ENCODE measurements around the gene PDE11A. TPM values are rescaled to one million over a fixed set of nuclear protein-coding genes. Genes with fewer than 3 reads are reported as not detected.

Gene PDE11A
- total RNA-seq, 1 experiment from 2014 or later: 0.43 TPM

GRCh38 chr2:177689623-177690022 lies 383.0 kb downstream of the PDE11A start:
- H3K36me3 ChIP-seq: no peaks in the 10 kb centered on the region
- DNase-seq: no peak
- H3K27me3 ChIP-seq: no peaks in the 10 kb centered on the region
- no peak overlapping the region for H3K27ac ChIP-seq
- H3K4me1 ChIP-seq: no peaks in the 10 kb centered on the region
- H3K9me3 ChIP-seq (replicated peaks): no peaks in the 10 kb centered on the region
- H3K4me3 ChIP-seq: no peak overlapping the region

DNA sequence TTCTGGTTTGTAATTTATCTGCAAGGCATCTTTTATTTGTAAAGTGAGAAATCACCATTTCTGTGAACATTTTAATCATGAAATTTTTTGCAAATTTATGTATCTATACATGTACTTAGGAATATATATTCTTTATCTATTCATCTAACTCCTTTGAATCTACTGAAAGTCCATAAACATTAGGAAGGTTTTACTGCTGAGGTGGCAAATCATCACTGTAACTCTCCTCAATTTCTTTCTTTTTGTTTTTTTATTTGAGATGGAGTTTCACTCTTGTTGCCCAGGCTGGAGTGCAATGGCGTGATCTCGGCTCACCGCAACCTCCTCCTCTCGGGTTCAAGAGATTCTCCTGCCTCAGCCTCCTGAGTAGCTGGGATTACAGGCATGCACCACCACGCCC lies 383.7 kb downstream of the PDE11A start:
- no peaks in the 10 kb centered on the region for H3K36me3 ChIP-seq
- H3K4me1 ChIP-seq: no peaks in the 10 kb centered on the region
- no peak overlapping the region for H3K27ac ChIP-seq
- no peaks in the 10 kb centered on the region for H3K9me3 ChIP-seq (replicated peaks)
- H3K27me3 ChIP-seq: no peaks in the 10 kb centered on the region
- H3K4me3 ChIP-seq: no peak overlapping the region
- no peak for DNase-seq

GRCh38 chr2:177683661-177684069 lies 388.9 kb downstream of the PDE11A start:
- H3K36me3 ChIP-seq: no peaks in the 10 kb centered on the region
- H3K4me1 ChIP-seq: 0 out of 2 replicates have a peak, but pooled peaks cover 4% of the 10 kb centered on the region
- H3K27me3 ChIP-seq: no peaks in the 10 kb centered on the region
- H3K4me3 ChIP-seq: no peak overlapping the region
- no peaks in the 10 kb centered on the region for H3K9me3 ChIP-seq (replicated peaks)
- no peak overlapping the region for H3K27ac ChIP-seq
- DNase-seq: no peak

DNA sequence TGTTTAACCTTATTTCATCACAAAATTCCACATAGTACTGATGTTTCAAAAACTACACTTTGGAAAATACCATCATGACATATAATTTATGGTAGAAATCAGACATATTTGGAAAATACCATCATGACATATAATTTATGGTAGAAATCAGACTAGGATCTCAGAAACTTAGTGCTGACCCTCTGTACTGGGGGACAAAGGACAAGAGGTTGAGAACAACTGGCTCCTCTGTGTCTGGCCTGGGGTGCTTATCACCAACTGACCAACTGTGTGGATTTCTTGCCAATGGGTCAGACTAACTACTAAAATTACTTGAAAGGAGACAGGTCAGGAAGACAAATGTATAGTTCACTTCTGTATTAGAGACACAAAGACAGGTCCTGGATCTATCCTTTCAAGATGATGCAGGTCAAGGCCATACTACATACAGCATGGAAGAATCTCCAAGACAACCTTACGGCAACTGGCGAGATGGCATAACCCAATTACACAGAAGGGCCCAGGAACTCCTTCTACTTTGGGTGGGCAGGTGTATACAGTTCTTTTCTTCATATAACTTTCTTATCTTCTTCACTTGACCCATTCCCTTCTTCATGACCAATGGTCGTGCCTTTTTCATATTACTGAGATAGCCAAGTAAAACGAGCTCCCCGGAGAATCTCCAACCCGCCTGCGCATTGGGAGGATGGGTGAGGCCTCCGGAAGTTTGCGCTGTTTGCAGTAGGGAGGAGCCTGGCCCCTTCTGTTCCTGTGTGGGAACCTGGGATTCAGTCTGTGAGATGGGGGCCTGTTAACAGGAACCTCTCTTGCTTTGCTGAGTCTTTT lies 389.5 kb downstream of the PDE11A start:
- Histone ChIP-seq H3K27ac (no peak overlapping the region), H3K4me1 (0 out of 2 replicates have a peak, but pooled peaks cover 4% of the 10 kb centered on the region), H3K9me3 (replicated peaks) (no peaks in the 10 kb centered on the region), H3K27me3 (no peaks in the 10 kb centered on the region), H3K4me3 (no peak overlapping the region), H3K36me3 (no peaks in the 10 kb centered on the region)
- DNase-seq: no peak

GRCh38 chr2:177682006-177682405 lies 390.6 kb downstream of the PDE11A start:
- Histone ChIP-seq H3K4me3 (no peak overlapping the region), H3K9me3 (replicated peaks) (no peaks in the 10 kb centered on the region), H3K27ac (no peak overlapping the region), H3K27me3 (no peaks in the 10 kb centered on the region), H3K4me1 (0 out of 2 replicates have a peak, but pooled peaks cover 4% of the 10 kb centered on the region), H3K36me3 (no peaks in the 10 kb centered on the region)
- no peak for DNase-seq

DNA sequence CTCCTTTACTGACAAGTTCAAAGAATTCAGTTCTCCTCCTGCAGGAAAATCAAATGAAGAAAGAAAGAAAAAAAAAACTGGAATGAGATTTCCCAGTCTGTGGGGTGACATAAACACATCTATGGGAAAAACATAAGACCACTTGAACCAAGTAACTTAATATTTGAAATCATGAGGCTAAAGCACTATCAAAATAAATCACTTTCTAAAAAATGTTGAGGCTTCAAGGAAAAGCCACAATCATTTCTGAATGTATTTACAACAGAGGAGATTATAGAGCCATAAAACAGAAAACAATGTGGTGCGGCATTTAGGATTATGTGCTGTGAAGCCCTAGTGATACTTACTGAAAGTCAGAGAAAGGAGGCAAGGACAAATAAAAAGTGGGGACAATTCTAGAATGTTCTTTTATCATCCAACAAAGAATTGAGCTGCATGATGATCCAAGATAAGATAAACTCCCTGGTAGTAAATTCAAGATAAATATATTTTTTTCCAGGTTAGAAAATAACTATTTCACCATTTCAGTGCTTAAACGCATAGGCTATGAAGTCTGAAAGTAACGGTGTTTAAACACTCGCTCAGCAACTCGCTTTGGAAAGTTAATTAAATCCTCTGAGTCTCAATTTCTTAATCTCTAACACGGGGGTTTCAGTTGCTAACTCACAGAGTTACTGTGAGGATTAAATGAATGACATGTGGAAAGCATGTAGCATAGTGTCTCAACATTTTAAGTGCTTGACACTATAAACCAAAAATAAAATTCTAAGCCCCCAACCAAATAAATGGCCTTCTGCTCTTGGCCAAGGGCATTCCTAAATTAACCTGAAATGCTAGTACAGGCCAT lies 391.5 kb downstream of the PDE11A start:
- H3K36me3 ChIP-seq: no peaks in the 10 kb centered on the region
- DNase-seq: no peak
- peaks cover 4% of the 10 kb centered on the region for H3K4me1 ChIP-seq
- no peak overlapping the region for H3K4me3 ChIP-seq
- no peaks in the 10 kb centered on the region for H3K9me3 ChIP-seq (replicated peaks)
- H3K27ac ChIP-seq: no peak overlapping the region
- no peaks in the 10 kb centered on the region for H3K27me3 ChIP-seq

DNA sequence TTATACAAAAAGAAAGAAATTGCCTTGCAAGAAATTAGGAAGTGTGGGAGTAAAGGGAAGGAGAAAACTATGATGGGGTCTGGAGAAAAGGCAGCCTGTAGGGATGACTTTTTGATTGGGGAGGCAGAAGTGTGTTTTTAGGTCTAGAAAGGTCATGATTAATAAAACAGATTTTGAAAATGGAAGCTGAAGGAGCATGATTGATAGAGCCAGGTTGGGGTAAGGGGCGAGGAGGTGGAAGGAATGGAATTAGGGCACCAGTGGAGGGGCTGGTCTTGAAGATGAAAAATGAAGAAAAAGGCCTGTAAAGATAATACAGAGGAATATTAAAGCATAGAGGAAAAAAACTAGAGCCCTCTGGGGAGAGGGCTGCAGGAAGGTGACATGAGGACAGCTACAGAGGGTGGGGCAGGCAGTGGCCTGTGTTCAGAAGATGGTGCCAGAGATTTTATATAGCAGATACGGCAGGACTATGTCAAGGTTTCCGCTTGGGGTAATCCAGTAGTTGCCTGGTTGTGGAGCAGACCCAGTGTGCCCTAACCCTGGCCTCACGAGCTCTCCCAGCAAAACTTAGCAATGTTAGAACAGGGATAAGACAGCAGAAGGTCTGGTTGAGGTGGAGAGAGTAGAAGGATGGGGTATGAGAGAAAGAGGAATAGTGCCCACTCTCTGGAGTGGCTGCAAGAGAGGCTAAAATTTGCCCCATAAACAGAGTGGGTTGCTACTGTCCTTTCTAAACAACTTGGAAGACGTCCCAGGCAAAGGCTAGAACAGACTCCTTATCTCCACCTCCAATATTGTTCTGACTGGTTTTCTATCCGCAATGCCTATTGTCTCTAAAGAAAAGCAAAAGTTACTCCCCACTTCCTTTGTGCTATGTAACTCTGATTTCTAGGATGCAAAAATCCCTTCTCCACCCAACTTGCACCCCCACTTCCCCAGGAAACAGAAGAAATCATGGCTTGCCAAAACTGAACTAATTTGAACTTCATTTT lies 392.7 kb downstream of the PDE11A start:
- H3K4me3 ChIP-seq: no peak overlapping the region
- no peaks in the 10 kb centered on the region for H3K36me3 ChIP-seq
- no peak for DNase-seq
- H3K27me3 ChIP-seq: no peaks in the 10 kb centered on the region
- no peak overlapping the region for H3K27ac ChIP-seq
- H3K4me1 ChIP-seq: peaks cover 14% of the 10 kb centered on the region
- H3K9me3 ChIP-seq (replicated peaks): no peaks in the 10 kb centered on the region

DNA sequence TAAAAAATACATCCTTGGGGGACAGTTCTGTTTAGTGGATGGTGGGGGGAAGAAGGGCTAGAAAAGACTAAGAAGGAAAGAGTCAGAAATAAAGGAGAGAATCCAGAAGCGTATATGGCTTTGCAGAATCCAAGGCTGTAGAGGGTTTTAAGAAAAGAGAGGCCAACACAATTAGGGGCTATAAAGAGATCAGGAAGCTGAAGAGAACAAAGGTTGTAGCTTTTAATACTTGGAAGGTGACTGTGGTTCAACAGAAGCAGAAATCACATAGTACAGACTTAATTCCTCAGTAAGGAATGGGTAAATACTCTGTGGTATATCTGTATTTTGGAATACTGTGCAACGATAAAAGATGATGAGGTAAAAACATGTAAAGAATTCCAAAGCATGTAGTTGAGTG lies 393.6 kb downstream of the PDE11A start:
- H3K27me3 ChIP-seq: no peaks in the 10 kb centered on the region
- H3K36me3 ChIP-seq: no peaks in the 10 kb centered on the region
- no peaks in the 10 kb centered on the region for H3K9me3 ChIP-seq (replicated peaks)
- H3K4me3 ChIP-seq: no peak overlapping the region
- peaks cover 14% of the 10 kb centered on the region for H3K4me1 ChIP-seq
- DNase-seq: no peak
- no peak overlapping the region for H3K27ac ChIP-seq

DNA sequence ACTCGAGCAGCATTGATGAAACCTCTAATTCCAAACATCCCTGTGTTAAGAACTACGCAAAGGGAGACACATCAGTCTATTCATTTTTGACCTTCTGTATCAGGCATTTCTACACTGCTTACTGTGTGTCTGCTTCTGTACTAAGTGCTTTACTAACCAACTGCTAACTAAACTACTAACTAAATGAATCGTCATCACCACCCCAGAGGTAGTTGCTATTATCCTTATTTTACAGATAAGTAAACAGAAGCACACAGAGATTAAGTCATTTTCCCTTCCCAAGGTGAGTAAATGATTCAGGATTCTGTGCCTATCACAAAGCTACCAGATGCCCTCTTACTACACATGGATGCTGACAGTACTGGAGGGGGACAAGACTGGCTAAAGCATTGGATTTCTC lies 395.9 kb downstream of the PDE11A start:
- DNase-seq: no peak
- Histone ChIP-seq H3K4me3 (no peak overlapping the region), H3K36me3 (no peaks in the 10 kb centered on the region), H3K27ac (no peak overlapping the region), H3K9me3 (replicated peaks) (no peaks in the 10 kb centered on the region), H3K27me3 (no peaks in the 10 kb centered on the region), H3K4me1 (peaks cover 28% of the 10 kb centered on the region)

- peak overlapping the region; percentile 61 for H3K27ac ChIP-seq
- no peak overlapping the region; the same call in 1 of the 2 replicates for H3K4me3 ChIP-seq
- H3K4me1 ChIP-seq: peaks cover 32% of the 10 kb centered on the region
- DNase-seq: no peak
- H3K9me3 ChIP-seq (replicated peaks): no peaks in the 10 kb centered on the region
- H3K36me3 ChIP-seq: no peaks in the 10 kb centered on the region
- H3K27me3 ChIP-seq: no peaks in the 10 kb centered on the region
Observed at GRCh38 chr2:177675825-177676224, 396.8 kb downstream of the PDE11A start.

DNA sequence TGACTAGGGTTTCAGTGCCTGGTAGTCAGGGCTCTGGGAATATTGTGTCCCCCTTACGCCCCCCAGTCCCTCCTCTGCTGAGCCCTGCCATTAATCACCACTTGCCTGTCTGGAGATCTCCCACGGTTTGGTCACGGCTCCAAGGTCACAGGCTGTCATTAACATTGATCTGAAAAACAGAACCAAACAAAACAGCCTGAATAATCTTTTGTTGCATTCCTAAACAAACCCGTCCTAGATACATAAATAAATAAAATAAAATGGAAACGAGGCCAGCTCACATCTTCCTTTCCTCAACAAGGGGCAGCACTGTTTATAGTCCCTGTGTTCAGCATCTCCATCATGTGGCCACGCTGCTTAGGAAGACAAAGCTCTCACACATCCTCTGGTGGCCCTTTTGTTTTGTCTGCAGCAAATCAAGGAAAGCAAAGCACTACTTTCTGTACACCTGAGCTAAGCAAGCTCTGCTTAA lies 397.2 kb downstream of the PDE11A start:
- H3K36me3 ChIP-seq: no peaks in the 10 kb centered on the region
- peak overlapping the region; percentile 13; the same call in 1 of the 2 replicates for H3K4me3 ChIP-seq
- DNase-seq: peak; percentile 33 to 60
- H3K27me3 ChIP-seq: no peaks in the 10 kb centered on the region
- no peaks in the 10 kb centered on the region for H3K9me3 ChIP-seq (replicated peaks)
- peak overlapping the region; percentile 61 for H3K27ac ChIP-seq
- H3K4me1 ChIP-seq: peaks cover 36% of the 10 kb centered on the region

DNA sequence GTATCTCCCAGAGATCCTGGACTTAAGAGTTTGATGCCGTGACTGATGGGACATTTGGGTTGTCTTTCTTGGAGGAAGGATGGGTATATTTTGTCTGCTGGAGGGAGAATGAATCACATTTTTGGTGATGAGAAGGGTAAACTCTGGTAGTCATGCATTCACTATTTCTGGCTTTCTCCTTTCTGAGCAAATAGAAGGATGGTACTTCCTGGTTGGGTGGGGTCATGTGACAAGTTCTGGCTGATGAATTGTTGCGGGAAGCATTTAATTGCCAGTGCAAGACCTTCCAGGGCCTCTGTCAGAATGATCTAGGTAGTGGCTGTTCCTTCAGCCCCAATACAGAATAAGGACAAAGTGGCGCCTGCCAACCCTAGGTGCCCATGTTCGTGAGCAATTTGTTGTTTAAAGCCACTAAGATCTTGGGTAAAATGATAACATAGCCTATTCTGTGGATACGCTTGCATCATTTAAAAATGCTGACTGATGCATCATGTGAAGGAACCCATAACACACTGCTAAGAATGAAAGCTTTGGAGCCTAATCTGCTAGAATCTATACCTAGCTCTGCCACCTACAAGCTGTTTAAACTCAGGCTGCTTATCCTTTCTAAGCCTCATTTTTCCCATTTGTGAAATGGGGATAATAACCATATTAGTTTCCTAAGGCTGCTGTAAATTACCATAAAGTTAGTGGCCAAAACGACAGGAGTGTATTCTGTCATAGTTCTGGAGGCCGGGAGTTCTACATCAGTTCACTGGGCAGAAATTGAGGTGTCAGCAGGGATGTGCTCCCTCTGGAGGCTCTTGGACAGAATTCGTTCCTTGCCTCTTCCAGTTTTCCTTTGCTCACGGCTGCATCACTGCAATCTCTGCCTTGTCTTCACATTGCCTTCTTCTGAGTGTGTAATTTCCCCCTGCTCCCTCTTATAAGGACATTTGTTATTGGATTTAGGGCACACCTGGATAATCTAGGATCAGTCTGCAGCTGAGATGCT lies 398.7 kb downstream of the PDE11A start:
- H3K27ac ChIP-seq: no peak overlapping the region
- no peaks in the 10 kb centered on the region for H3K9me3 ChIP-seq (replicated peaks)
- H3K36me3 ChIP-seq: no peaks in the 10 kb centered on the region
- no peak overlapping the region for H3K4me3 ChIP-seq
- no peaks in the 10 kb centered on the region for H3K27me3 ChIP-seq
- H3K4me1 ChIP-seq: peaks cover 50% of the 10 kb centered on the region
- peak in 1 of 2 experiments; percentile 35 for DNase-seq

- Histone ChIP-seq H3K36me3 (no peaks in the 10 kb centered on the region), H3K27ac (peak overlapping the region; percentile 88; the same call in 1 of the 2 replicates), H3K27me3 (no peaks in the 10 kb centered on the region), H3K9me3 (replicated peaks) (no peaks in the 10 kb centered on the region), H3K4me3 (no peak overlapping the region), H3K4me1 (peaks cover 72% of the 10 kb centered on the region)
- peak; percentile 25 to 58 for DNase-seq
Observed at GRCh38 chr2:177671662-177672061, 400.9 kb downstream of the PDE11A start.
